Vagina (tissue), 2 donors: Measurements from ENCODE around the gene PTPRN2.

Source experiments
- POLR2A ChIP-seq, 2 donors: fragments of 450-650 bp; IDR thresholded peaks; one replicate each; pipeline ENCODE4 v1.6.1; 2017; ENCODE audit warnings: antibody characterized with exemption in 2 of 2, mild to moderate bottlenecking in 2 of 2, moderate library complexity in 2 of 2
- POLR2AphosphoS5 ChIP-seq, 2 donors: sonication (generic); formaldehyde crosslinking; IDR thresholded peaks; one replicate each; pipeline ENCODE4 v1.9.0; 2017; ENCODE audit warnings: antibody characterized with exemption in 2 of 2, mild to moderate bottlenecking in 2 of 2, low read depth in 1 of 2; ENCODE audit not compliant: insufficient read depth in 1 of 2
- TF ChIP-seq, protein P1 (sequence below), 3 experiments: fragments of 450-650 bp in 2 of 3; fragments of 200-600 bp in 1 of 3; sonication (generic) in 1 of 3; IDR thresholded peaks; one replicate each; pipeline ENCODE4 v1.5.1; 2017 to 2019; ENCODE audit warnings: antibody characterized with exemption in 3 of 3, mild to moderate bottlenecking in 2 of 3, moderate library complexity in 2 of 3

DNA sequence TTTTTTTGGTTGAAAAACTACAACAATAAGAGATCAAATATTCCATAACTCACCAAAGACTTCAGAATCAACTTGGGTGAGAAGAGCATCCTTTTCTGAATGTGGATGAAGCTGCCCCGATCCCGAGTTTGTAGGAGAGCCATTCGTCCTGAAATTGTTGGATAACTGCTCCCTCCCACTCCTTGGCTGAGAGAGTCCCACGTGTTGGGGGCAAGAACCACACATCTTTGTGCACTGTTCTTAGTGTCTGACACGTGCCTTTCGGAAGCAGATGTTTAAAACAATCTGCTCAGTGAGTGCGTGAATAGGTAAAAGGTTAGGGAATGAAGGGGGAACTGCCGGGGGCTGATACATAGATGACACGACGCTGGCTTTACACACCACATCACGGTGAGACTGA, 575.7 kb downstream of the PTPRN2 start:
- TF ChIP-seq, protein P1, sequence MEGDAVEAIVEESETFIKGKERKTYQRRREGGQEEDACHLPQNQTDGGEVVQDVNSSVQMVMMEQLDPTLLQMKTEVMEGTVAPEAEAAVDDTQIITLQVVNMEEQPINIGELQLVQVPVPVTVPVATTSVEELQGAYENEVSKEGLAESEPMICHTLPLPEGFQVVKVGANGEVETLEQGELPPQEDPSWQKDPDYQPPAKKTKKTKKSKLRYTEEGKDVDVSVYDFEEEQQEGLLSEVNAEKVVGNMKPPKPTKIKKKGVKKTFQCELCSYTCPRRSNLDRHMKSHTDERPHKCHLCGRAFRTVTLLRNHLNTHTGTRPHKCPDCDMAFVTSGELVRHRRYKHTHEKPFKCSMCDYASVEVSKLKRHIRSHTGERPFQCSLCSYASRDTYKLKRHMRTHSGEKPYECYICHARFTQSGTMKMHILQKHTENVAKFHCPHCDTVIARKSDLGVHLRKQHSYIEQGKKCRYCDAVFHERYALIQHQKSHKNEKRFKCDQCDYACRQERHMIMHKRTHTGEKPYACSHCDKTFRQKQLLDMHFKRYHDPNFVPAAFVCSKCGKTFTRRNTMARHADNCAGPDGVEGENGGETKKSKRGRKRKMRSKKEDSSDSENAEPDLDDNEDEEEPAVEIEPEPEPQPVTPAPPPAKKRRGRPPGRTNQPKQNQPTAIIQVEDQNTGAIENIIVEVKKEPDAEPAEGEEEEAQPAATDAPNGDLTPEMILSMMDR (IDR thresholded peaks at IDR 0.05): no peak
- no peak for TF ChIP-seq POLR2AphosphoS5 (IDR thresholded peaks at IDR 0.05; ENCODE audit: insufficient read depth in 1 of 2, low read depth in 1 of 2)
- no peak for TF ChIP-seq POLR2A (IDR thresholded peaks at IDR 0.05)
